Small intestine (tissue), 7 donors: ENCODE data around the gene SLC51A. TPM values are rescaled to one million over a fixed set of nuclear protein-coding genes. Genes with fewer than 3 reads are reported as not detected.
"Not testable (repeated sequence)": the region's sequence is repeated elsewhere in the genome, so short reads cannot be mapped to it uniquely, and the experiment has no call there.

Source experiments
- DNase-seq, 2 donors: peaks; one replicate each; pipeline versions ENCODE4 v3.0.0 to v3.0.0-alpha.2; 2013
- FAIRE-seq: peaks from 2 replicates; lab custom pipeline; 2012; peaks lifted over from hg19 to GRCh38; lab: Jason Lieb, UNC
- H3K27ac ChIP-seq, 3 donors: one replicate each; pipeline ENCODE4 v1.5.1; 2013; ENCODE audit warnings: low read length in 2 of 3, mild to moderate bottlenecking in 2 of 3, control low read depth in 1 of 3, inconsistent platforms in 1 of 3, low read depth in 1 of 3, moderate library complexity in 1 of 3
- H3K27me3 ChIP-seq, 3 donors: one replicate each; pipeline ENCODE4 v1.6.1; 2013; ENCODE audit warnings: low read length in 3 of 3, inconsistent platforms in 1 of 3; ENCODE audit not compliant: control insufficient read depth in 3 of 3, insufficient read depth in 3 of 3
- H3K36me3 ChIP-seq, 3 donors: one replicate each; pipeline ENCODE4 v1.6.1; 2013; ENCODE audit warnings: low read length in 3 of 3, inconsistent platforms in 1 of 3, low read depth in 1 of 3, mild to moderate bottlenecking in 1 of 3, moderate library complexity in 1 of 3; ENCODE audit not compliant: control insufficient read depth in 3 of 3, insufficient read depth in 2 of 3
- H3K4me1 ChIP-seq, 3 donors: one replicate each; pipeline ENCODE4 v1.6.1; 2013; ENCODE audit warnings: low read length in 2 of 3, inconsistent platforms in 1 of 3, low read depth in 1 of 3, mild to moderate bottlenecking in 1 of 3, moderate library complexity in 1 of 3; ENCODE audit not compliant: control insufficient read depth in 3 of 3, insufficient read depth in 2 of 3
- H3K4me3 ChIP-seq, 3 donors: one replicate each; pipeline ENCODE4 v1.5.1; 2013; ENCODE audit warnings: low read length in 3 of 3, control low read depth in 1 of 3, inconsistent platforms in 1 of 3, low read depth in 1 of 3, mild to moderate bottlenecking in 1 of 3, moderate library complexity in 1 of 3
- H3K9me3 ChIP-seq, 2 donors: one replicate each; pipeline ENCODE4 v1.6.1; 2013; ENCODE audit warnings: low read depth in 1 of 2, low read length in 1 of 2; ENCODE audit not compliant: control insufficient read depth in 2 of 2, insufficient read depth in 1 of 2
- WGBS, 3 donors: extraction: QIAGEN DNeasy Blood & Tissue Kit; methylation state at CpG; one replicate each; pipeline ENCODE4 v1.1.7; 2013; 5-methylcytosine and 5-hydroxymethylcytosine counted together
- polyA plus RNA-seq, 4 donors: library from polyadenylated mRNA; stranded (reverse) in 3 of 4; unstranded in 1 of 4; fragments of 200-250 nt in 3 of 4; fragments of 120-200 nt in 1 of 4; gene quantifications; one replicate each; pipeline versions ENCODE4 v1.2.1 to v1.2.3, GENCODE V29; 2013
- donor health status: healthy with polysubstance abuse.
- donor health status: control.
- donor health status: control.
- donor health status: Bipolar disorder and iron deficiency.
- donor health status: healthy.

The SLC51A gene
- polyA plus RNA-seq, 4 donors, result 25.0 to 143 (median 72.4) TPM

- H3K27me3 ChIP-seq, result no peaks in the 10 kb centered on the region
- H3K4me3 ChIP-seq, result no peak overlapping the region
- FAIRE-seq, result no peak
- DNase-seq, result no peak
- no peaks in the 10 kb centered on the region for H3K4me1 ChIP-seq
- 77 to 86% (median 78%) methylated on average over 12 of the region's 12 CpGs for WGBS, 3 donors
- no peaks in the 10 kb centered on the region for H3K9me3 ChIP-seq
- H3K36me3 ChIP-seq, result peaks cover 9 to 44% (median 13%) of the 10 kb centered on the region in 3 donors
- H3K27ac ChIP-seq, result no peak overlapping the region
Observed at GRCh38 chr3:196235452-196236122, 19.3 kb downstream of the SLC51A start.

DNA sequence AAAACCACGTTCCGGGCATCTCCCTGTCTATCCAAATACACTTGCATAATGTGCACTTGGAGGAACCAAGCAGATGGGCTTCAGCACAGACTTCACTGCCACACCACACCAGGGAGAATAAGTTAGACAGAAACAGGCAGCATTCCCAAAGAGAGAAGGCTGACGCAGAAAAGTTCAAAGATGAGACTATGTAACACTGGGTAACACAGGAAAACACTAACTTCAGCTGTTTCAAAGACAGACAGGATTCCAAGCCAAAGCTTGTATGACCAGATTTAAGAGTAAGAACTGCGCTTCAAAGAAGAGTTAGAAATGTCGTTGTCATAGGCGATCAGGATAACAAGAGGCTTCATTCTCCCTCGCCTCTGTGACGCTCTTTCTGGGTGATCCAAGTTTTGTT is 19.9 kb downstream of the SLC51A start:
- FAIRE-seq (no peak), DNase-seq (no peak)
- Histone ChIP-seq H3K4me1 (no peaks in the 10 kb centered on the region), H3K9me3 (no peaks in the 10 kb centered on the region), H3K27ac (no peak overlapping the region), H3K27me3 (no peaks in the 10 kb centered on the region), H3K4me3 (no peak overlapping the region), H3K36me3 (peaks cover 9 to 48% (median 13%) of the 10 kb centered on the region in 3 donors)
- WGBS, 3 donors, result 92 to 95% (median 95%) methylated on average over 8 of the region's 8 CpGs

- Histone ChIP-seq H3K4me1 (no peaks in the 10 kb centered on the region), H3K9me3 (no peaks in the 10 kb centered on the region), H3K27ac (no peak overlapping the region), H3K36me3 (peaks cover 12 to 53% (median 15%) of the 10 kb centered on the region in 3 donors), H3K4me3 (no peak overlapping the region), H3K27me3 (no peaks in the 10 kb centered on the region)
- no peak for DNase-seq
- WGBS, 3 donors, result 84 to 85% (median 85%) methylated on average over 5 of the region's 5 CpGs
- FAIRE-seq, result no peak
Observed at GRCh38 chr3:196237203-196237602, 20.9 kb downstream of the SLC51A start.

DNA sequence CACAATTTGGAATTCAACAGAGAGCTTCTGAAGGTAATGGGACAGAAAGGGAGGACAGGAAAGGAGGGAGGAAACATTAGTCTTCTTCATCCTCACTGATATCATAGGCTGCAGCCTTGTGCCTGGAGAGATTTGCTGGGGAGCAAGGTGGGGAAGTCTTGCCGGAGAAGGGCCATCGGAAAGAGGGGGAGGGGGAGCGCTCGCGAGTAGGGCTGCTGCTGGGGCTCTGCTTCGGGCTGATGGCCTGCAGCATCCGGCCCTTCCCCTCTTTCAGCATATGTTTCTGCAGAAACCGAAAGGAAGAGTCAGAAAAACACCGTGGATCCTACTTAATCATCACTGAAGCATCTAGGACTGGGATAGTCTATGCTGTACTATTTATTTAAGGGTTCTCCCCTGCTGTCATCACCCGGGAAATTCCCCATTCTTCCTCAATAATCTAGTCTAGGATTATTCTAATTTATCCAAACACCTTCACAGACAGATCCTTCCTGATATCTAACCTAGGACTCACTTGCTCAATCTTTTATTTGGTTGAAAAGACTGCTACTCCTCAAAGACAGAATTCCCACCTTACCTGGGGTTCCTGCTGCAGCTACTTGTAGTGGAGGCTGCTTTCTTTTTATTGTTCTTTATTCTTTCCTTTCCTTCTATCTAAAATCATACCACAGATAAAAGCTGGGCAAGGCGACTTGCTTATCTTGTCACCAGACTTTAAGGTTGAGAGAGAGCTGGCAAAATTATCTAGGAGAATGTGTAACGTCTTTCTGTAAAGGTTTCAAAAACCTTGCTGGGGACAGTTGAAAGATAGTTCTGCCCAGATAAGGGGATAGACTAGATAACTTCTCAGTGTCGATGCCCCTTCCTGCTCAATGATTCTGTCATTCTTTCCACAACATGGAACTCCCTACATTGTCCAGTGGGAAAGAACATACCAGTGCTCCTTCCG is 22.6 kb downstream of the SLC51A start:
- Histone ChIP-seq H3K9me3 (no peaks in the 10 kb centered on the region), H3K36me3 (peaks cover 17 to 51% (median 19%) of the 10 kb centered on the region in 3 donors), H3K4me1 (no peaks in the 10 kb centered on the region), H3K27me3 (no peaks in the 10 kb centered on the region), H3K4me3 (no peak overlapping the region), H3K27ac (no peak overlapping the region)
- FAIRE-seq (no peak), DNase-seq (no peak)
- WGBS, 3 donors, result 79 to 88% (median 87%) methylated on average over 14 of the region's 14 CpGs

GRCh38 chr3:196240424-196240823 is 24.1 kb downstream of the SLC51A start:
- Histone ChIP-seq H3K4me1 (no peaks in the 10 kb centered on the region), H3K9me3 (peaks cover 0 to 5% of the 10 kb centered on the region in 2 donors), H3K27me3 (no peaks in the 10 kb centered on the region), H3K27ac (no peak overlapping the region), H3K36me3 (peaks cover 17 to 54% (median 19%) of the 10 kb centered on the region in 3 donors), H3K4me3 (no peak overlapping the region)
- no peak for FAIRE-seq
- 91 to 98% (median 92%) methylated on average over 4 of the region's 4 CpGs for WGBS, 3 donors
- DNase-seq, result no peak

DNA sequence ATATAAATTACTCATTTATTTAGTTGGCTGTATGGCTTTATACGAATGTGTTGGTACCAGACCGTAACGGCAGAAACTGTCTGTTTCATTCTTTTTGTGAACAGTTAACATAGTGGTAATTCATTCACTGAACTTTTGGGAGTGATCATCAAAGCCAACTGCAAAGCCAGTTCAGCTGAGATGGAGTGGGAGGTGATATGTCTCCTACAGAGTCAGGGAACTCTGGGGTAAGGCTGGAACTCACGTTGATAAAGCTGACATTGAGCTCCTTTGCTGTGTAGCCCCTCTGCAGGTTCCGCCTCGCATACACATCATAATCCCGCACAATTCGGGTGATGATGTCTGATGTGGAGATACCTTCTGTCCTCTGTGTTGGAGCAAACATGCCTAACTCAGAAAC is 25.4 kb downstream of the SLC51A start:
- Histone ChIP-seq H3K9me3 (peaks cover 0 to 5% of the 10 kb centered on the region in 2 donors), H3K36me3 (peaks cover 22 to 58% (median 23%) of the 10 kb centered on the region in 3 donors), H3K27ac (no peak overlapping the region), H3K27me3 (no peaks in the 10 kb centered on the region), H3K4me3 (no peak overlapping the region), H3K4me1 (no peaks in the 10 kb centered on the region)
- FAIRE-seq (no peak), DNase-seq (no peak)
- 90 to 92% (median 91%) methylated on average over 8 of the region's 8 CpGs for WGBS, 3 donors

DNA sequence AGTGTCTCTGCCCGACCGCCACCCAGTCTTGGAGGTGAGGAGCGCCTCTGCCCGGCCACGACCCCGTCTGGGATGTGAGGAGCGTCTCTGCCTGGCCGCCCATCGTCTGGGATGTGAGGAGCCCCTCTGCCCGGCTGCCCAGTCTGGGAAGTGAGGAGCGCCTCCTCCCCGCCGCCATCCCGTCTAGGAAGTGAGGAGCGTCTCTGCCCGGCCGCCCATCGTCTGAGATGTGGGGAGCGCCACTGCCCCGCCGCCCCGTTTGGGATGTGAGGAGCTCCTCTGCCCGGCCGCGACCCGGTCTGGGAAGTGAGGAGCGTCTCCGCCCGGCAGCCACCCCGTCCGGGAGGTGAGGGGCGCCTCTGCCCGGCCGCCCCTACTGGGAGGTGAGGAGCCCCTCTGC is 27.8 kb downstream of the SLC51A start:
- H3K36me3 ChIP-seq, result peaks cover 16 to 63% (median 26%) of the 10 kb centered on the region in 3 donors
- not testable (repeated sequence) for H3K27me3 ChIP-seq, H3K27ac ChIP-seq, H3K9me3 ChIP-seq, H3K4me1 ChIP-seq, H3K4me3 ChIP-seq, DNase-seq, FAIRE-seq
- 97 to 99% (median 97%) methylated on average over 24 to 34 of the region's 34 CpGs for WGBS, 3 donors

GRCh38 chr3:196246612-196247308 is 30.4 kb downstream of the SLC51A start:
- peaks cover 0 to 5% of the 10 kb centered on the region in 2 donors for H3K9me3 ChIP-seq
- H3K4me3 ChIP-seq, result no peak overlapping the region
- DNase-seq (no peak), FAIRE-seq (no peak)
- H3K27ac ChIP-seq, result no peak overlapping the region
- H3K27me3 ChIP-seq, result no peaks in the 10 kb centered on the region
- WGBS, 3 donors, result 92% methylated on average over 13 of the region's 13 CpGs
- no peaks in the 10 kb centered on the region for H3K4me1 ChIP-seq
- H3K36me3 ChIP-seq, result peaks cover 11 to 60% (median 21%) of the 10 kb centered on the region in 3 donors
